K562 (cell line): ENCODE measurements around the gene KLC3.

ENCODE experiments used
- ARID4B ChIP-seq: sonication (generic); formaldehyde crosslinking; IDR thresholded peaks from 2 replicates; pipeline ENCODE4 v1.8.0; 2022; ENCODE audit warnings: mild to moderate bottlenecking, missing genetic modification reagents
- EZH2 ChIP-seq: IDR thresholded peaks from 2 replicates; pipeline ENCODE4 v1.6.1; 2012; ENCODE audit warnings: low read depth, mild to moderate bottlenecking, inconsistent platforms, low read length, borderline replicate concordance
- LCOR ChIP-seq: sonication (generic); formaldehyde crosslinking; IDR thresholded peaks from 2 replicates; pipeline ENCODE4 v1.8.0; 2022; ENCODE audit warnings: mild to moderate bottlenecking, missing genetic modification reagents
- NFIC ChIP-seq: fragments of 450-650 bp; IDR thresholded peaks from 2 replicates; pipeline ENCODE4 v1.6.1; 2017; ENCODE audit warnings: mild to moderate bottlenecking, inconsistent platforms
- RBM39 ChIP-seq: fragments of 200-400 bp; formaldehyde crosslinking; optimal IDR thresholded peaks from 2 replicates; pipeline ENCODE3; 2018; ENCODE audit warnings: low read depth, low read length
- USF2 ChIP-seq: sonication (generic); formaldehyde crosslinking; IDR thresholded peaks from 2 replicates; pipeline ENCODE4 v1.5.0; 2020; ENCODE audit warnings: missing genetic modification reagents
- ZFP36 ChIP-seq: fragments of 150-350 bp; IDR thresholded peaks from 2 replicates; pipeline ENCODE4 v1.6.1; 2018; ENCODE audit warnings: low read length, low read depth; ENCODE audit not compliant: partially characterized antibody
- ZNF217 ChIP-seq: sonication (generic); formaldehyde crosslinking; IDR thresholded peaks from 2 replicates; pipeline ENCODE4 v1.8.0; 2022; ENCODE audit warnings: mild to moderate bottlenecking, missing genetic modification reagents

- no peak for TF ChIP-seq ARID4B (CRISPR knock-in tag)
- no peak for TF ChIP-seq EZH2
- no peak for TF ChIP-seq RBM39
- TF ChIP-seq NFIC, result no peak
- TF ChIP-seq USF2, result no peak
- TF ChIP-seq ZNF217 (CRISPR knock-in tag), result no peak
- TF ChIP-seq LCOR (CRISPR knock-in tag), result no peak
- TF ChIP-seq ZFP36, result no peak
Observed at GRCh38 chr19:45357445-45357783, 16.9 kb downstream of the KLC3 start.
